AG10803 (cell line): ENCODE measurements around the gene CEP162.
"Not testable (repeated sequence)": the region's sequence is repeated elsewhere in the genome, so short reads cannot be mapped to it uniquely, and the experiment has no call there.

Experiments used
- DNase-seq: peaks from one replicate; pipeline ENCODE4 v3.0.0; 2010; ENCODE audit warnings: low read depth
- H3K4me3 ChIP-seq: 2 replicates; pipeline ENCODE4 v1.5.1; 2011; ENCODE audit warnings: mild to moderate bottlenecking, low read length, control low read depth
- TF ChIP-seq, protein P1 (sequence below): conservative IDR thresholded peaks from 2 replicates; pipeline ENCODE4 v1.5.1; 2011; ENCODE audit warnings: mild to moderate bottlenecking, low read length, control low read depth, inconsistent platforms

Gene CEP162

DNA sequence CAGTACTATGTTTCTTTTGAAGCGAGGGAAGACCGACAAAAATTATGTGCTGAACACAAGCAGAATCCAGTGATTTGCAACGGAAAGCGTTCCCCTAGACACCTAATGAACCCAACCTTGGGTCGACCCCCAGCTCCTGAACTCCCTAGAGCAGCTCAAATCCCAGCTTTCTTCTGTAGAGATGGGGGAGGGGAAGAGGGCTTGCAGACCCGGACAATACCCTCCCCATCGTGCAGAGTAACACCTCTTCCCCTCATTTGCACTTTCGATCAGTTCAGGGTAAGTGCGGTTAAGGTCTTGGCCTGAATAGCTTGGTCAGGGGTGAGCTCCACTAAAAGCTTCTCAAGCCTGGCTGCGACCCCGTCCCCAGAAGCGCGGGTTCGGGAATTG lies 404 bp downstream of the CEP162 start:
- no peak for DNase-seq
- TF ChIP-seq, protein P1, sequence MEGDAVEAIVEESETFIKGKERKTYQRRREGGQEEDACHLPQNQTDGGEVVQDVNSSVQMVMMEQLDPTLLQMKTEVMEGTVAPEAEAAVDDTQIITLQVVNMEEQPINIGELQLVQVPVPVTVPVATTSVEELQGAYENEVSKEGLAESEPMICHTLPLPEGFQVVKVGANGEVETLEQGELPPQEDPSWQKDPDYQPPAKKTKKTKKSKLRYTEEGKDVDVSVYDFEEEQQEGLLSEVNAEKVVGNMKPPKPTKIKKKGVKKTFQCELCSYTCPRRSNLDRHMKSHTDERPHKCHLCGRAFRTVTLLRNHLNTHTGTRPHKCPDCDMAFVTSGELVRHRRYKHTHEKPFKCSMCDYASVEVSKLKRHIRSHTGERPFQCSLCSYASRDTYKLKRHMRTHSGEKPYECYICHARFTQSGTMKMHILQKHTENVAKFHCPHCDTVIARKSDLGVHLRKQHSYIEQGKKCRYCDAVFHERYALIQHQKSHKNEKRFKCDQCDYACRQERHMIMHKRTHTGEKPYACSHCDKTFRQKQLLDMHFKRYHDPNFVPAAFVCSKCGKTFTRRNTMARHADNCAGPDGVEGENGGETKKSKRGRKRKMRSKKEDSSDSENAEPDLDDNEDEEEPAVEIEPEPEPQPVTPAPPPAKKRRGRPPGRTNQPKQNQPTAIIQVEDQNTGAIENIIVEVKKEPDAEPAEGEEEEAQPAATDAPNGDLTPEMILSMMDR: no peak

DNA sequence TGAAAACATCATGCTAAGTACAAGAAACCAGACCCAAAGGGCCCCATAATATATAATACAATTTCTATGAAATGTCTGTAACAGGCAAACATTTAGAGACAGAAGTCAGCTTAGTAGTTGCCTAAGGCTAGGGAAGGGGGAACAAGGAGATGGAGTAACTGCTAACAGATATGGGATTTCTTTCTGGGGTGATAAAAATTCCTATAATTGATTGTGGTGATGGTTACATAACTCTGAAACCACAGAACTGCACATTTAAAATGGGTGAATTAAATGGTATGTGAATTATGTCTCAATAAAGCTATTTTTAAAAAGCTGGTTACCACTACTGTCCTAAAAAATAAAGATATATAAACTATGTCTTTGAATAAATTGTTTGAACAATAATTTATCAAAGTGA lies 3.2 kb downstream of the CEP162 start:
- no peak overlapping the region for H3K4me3 ChIP-seq
- TF ChIP-seq, protein P1: no peak
- peak; percentile 83 for DNase-seq

More for the DNA sequence above, 404 bp downstream of the CEP162 start:
- H3K4me3 ChIP-seq: peak overlapping the region; percentile 92

DNA sequence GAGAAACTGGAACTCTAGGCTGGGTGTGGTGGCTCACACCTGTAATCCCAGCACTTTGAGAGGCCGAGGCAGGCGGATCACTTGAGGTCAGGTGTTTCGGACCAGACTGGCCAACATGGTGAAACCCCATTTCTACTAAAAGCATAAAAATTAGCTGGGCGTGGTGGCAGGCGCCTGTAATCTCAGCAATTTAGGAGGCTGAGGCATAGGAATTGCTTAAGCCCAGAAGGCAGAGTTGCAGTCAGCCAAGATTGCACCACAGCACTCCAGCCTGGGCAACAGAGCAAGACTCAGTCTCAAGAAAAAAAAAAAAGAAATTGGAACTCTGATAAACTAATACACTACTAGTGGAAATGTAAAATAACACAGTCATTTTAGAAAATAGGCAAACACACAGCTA lies 3.8 kb downstream of the CEP162 start:
- not testable (repeated sequence) for H3K4me3 ChIP-seq
- peak; percentile 57 for DNase-seq

DNA sequence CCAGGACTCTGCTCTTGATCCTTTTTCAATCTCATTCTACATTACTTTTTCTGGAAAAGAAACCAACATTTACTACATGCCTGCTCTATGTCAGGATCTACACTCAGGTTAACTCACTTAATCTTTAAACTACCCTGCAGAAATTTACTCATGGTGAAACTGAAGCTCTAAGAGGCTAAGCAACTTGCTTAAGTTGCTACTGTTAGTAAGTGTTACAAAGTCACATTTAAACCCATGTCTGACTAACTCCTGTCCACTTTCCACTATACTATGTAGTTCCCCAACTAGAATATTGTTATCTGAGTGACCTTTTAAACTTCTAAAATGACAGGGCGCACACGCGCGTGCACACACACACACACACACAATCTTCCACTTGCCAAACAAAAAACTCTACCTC lies 5.0 kb downstream of the CEP162 start:
- TF ChIP-seq, protein P1: no peak
- H3K4me3 ChIP-seq: no peak overlapping the region
- no peak for DNase-seq

DNA sequence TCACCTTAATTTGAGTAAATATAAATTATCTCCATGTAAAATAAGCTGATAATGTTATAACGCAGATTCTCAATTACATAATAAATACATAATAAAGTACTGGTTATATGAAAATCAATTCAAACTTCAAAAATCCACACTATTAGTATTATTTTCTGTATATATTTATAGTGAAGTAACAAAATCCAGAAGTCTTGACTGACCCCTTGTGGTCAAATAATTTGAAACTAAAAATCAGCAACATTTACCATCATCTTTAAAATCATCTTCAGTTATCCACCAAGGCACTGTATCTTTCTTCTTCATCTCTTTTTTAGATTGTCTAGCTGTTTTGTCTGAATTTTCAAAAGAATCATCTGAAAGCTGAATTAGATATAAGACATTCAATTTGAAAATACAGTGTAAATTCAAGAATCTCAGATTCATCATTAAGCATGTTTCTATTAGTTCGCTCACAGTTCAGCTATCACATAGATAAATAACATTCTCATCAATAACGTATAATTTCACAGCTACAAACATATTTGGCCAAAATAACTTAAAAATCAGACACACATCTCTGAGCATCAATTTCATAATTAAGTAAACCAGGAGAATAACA lies 6.5 kb downstream of the CEP162 start:
- H3K4me3 ChIP-seq: no peak overlapping the region
- TF ChIP-seq, protein P1: peak; percentile 62
- peak; percentile 43 for DNase-seq

DNA sequence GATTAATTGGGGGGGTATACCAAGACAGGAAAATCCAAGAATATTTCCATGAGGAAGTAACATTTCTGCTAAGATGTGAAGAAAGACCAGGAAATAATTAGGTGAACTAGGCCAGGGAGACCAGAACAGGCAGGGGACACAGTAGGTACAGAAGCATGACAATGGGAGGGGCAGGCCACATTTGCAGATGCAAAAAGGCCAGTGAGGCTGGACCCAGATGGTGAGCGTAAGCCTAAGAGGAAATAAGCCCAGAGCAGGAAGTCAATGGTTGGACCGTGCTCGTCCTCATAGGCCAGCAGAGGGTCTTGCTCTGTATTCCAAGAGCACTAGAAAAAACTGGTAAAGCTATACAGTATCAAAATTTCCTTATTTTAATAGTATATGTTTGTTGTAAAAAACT lies 9.4 kb downstream of the CEP162 start:
- no peak overlapping the region for H3K4me3 ChIP-seq
- TF ChIP-seq, protein P1: no peak
- no peak for DNase-seq

DNA sequence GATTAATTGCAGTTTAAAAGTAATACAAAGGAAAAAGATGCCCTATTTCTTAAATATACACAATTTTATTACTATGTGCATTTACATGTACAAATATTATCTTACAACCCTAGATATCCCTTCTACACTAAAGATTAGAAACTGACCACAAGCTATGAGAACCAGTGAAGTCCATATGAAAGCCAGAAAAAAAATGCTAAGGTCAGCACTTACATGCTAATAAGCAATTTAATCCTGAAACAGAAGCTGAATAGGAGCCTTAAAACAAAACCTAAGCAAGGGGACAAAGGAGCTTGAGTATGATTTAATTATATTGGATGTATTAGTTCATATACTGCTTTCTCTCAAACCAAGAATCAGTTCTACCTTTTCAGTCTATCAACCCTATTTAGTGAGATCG lies 14.2 kb downstream of the CEP162 start:
- TF ChIP-seq, protein P1: no peak
- H3K4me3 ChIP-seq: no peak overlapping the region

DNA sequence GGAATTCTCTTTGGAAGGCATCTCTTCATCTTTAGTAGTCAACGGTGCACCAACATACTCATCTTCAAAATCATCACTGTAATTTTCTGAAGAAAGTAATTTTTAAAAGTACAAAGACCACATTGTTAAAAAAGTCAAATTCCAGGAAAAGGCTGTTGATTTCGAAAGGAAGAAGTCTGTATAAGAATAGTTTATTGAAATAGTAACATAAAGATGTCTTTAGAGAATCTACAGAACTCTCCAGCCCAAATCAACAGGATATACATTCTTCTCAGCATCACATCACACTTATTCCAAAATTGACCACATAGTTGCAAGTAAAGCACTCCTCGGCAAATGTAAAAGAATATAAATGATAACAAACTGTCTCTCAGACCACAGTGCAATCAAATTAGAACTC lies 23.4 kb downstream of the CEP162 start:
- TF ChIP-seq, protein P1: no peak
- H3K4me3 ChIP-seq: no peak overlapping the region
- DNase-seq: no peak

More for the DNA sequence above, 14.2 kb downstream of the CEP162 start:
- no peak for DNase-seq

DNA sequence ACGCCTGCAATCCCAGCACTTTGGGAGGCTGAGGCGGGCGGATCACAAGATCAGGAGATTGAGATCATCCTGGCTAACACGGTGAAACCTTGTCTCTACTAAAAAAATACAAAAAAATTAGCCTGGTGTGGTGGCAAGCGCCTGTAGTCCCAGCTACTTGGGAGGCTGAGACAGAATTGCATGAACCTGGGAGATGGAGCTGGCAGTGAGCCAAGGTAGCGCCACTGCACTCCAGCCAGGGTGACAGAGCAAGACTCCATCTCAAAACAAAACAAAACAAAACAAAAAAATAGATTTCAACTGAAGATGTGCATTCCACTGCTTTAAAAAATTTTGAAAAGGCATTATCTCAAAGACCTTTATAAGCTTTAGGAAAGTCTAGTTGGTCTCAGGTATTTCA lies 27.5 kb downstream of the CEP162 start:
- not testable (repeated sequence) for H3K4me3 ChIP-seq, DNase-seq
